Activated CD8-positive, alpha-beta memory T cell treated with anti-CD3 and anti-CD28 coated beads, Interleukin-2, amount 50 U/mL, for 48 hours (primary cell): ENCODE results near the gene ZSCAN23.
"Not testable (repeated sequence)": the region's sequence is repeated elsewhere in the genome, so short reads cannot be mapped to it uniquely, and the experiment has no call there.

Experiments
- DNase-seq: peaks from one replicate; pipeline ENCODE4 v3.0.0-alpha.2; 2020

The ZSCAN23 gene

GRCh38 chr6:28443112-28443773 is at the start of gene ZSCAN23:
ZSCAN23 (minus strand) TSS chr6:28443491; CDS start chr6:28436266, 7,225 bp downstream.
- DNase-seq = peak; percentile 89

GRCh38 chr6:28491984-28492317 is 48.7 kb upstream of the ZSCAN23 start:
- DNase-seq = no peak

GRCh38 chr6:28490205-28490890 is 47.1 kb upstream of the ZSCAN23 start:
- DNase-seq = no peak

- peak; percentile 73 for DNase-seq
Measured at GRCh38 chr6:28489366-28490204, 46.3 kb upstream of the ZSCAN23 start.

GRCh38 chr6:28488916-28489365 is 45.6 kb upstream of the ZSCAN23 start:
- DNase-seq = peak; percentile 67

- no peak for DNase-seq
Measured at GRCh38 chr6:28486988-28487742, 43.9 kb upstream of the ZSCAN23 start.

- DNase-seq = no peak
Measured at GRCh38 chr6:28486533-28486932, 43.2 kb upstream of the ZSCAN23 start.

GRCh38 chr6:28485482-28485881 is 42.2 kb upstream of the ZSCAN23 start:
- no peak for DNase-seq

GRCh38 chr6:28480253-28480932 is 37.1 kb upstream of the ZSCAN23 start:
- no peak for DNase-seq

- DNase-seq = no peak
Measured at GRCh38 chr6:28478518-28478917, 35.2 kb upstream of the ZSCAN23 start.

GRCh38 chr6:28474441-28475219 is 31.3 kb upstream of the ZSCAN23 start:
- no peak for DNase-seq

- not testable (repeated sequence) for DNase-seq
Measured at GRCh38 chr6:28469153-28469745, 26.0 kb upstream of the ZSCAN23 start.

- no peak for DNase-seq
Measured at GRCh38 chr6:28468056-28468455, 24.8 kb upstream of the ZSCAN23 start.

- no peak for DNase-seq
Measured at GRCh38 chr6:28462401-28462800, 19.1 kb upstream of the ZSCAN23 start.

- no peak for DNase-seq
Measured at GRCh38 chr6:28458568-28458967, 15.3 kb upstream of the ZSCAN23 start.

- no peak for DNase-seq
Measured at GRCh38 chr6:28449056-28449455, 5.8 kb upstream of the ZSCAN23 start.

- DNase-seq = not testable (repeated sequence)
Measured at GRCh38 chr6:28447512-28447906, 4.2 kb upstream of the ZSCAN23 start.

GRCh38 chr6:28446818-28447511 is 3.7 kb upstream of the ZSCAN23 start:
- peak; percentile 58 for DNase-seq

- not testable (repeated sequence) for DNase-seq
Measured at GRCh38 chr6:28444759-28445158, 1.5 kb upstream of the ZSCAN23 start.

- no peak for DNase-seq
Measured at GRCh38 chr6:28442586-28442985, 705 bp downstream of the ZSCAN23 start.
